Aorta (tissue), 5 donors: Measurements from ENCODE around the gene SNPH. TPM values are rescaled to one million over a fixed set of nuclear protein-coding genes. Genes with fewer than 3 reads are reported as not detected.

ENCODE experiments used
- ATAC-seq: fragments of 200-7000 bp; cut with Tn5 transposase; one replicate; pipeline ENCODE4 v1.9.1; 2022; ENCODE audit warnings: moderate library complexity; ENCODE audit not compliant: low FRiP score
- DNase-seq, 2 donors: peaks; one replicate each; pipeline ENCODE4 v3.0.0-alpha.2; 2020
- H3K27ac ChIP-seq, 2 donors: one replicate each; pipeline ENCODE4 v1.5.1; 2013; ENCODE audit warnings: low read length in 2 of 2, mild to moderate bottlenecking in 2 of 2, moderate library complexity in 2 of 2, control low read depth in 1 of 2, inconsistent platforms in 1 of 2, low read depth in 1 of 2
- H3K27me3 ChIP-seq, 2 donors: one replicate each; pipeline ENCODE4 v1.6.1; 2013; ENCODE audit warnings: control low read depth in 1 of 2, low read length in 1 of 2, mild to moderate bottlenecking in 1 of 2, moderate library complexity in 1 of 2; ENCODE audit not compliant: insufficient read depth in 2 of 2, control insufficient read depth in 1 of 2
- H3K36me3 ChIP-seq, 2 donors: one replicate each; pipeline ENCODE4 v1.6.1; 2013; ENCODE audit warnings: control low read depth in 1 of 2, low read length in 1 of 2, mild to moderate bottlenecking in 1 of 2; ENCODE audit not compliant: insufficient read depth in 2 of 2, control insufficient read depth in 1 of 2
- H3K4me1 ChIP-seq, 2 donors: one replicate each; pipeline ENCODE4 v1.6.1; 2013; ENCODE audit warnings: low read length in 2 of 2, control low read depth in 1 of 2, mild to moderate bottlenecking in 1 of 2, moderate library complexity in 1 of 2; ENCODE audit not compliant: insufficient read depth in 2 of 2, control insufficient read depth in 1 of 2
- H3K4me3 ChIP-seq, 2 donors: one replicate each; pipeline ENCODE4 v1.5.1; 2013; ENCODE audit warnings: low read length in 2 of 2, control low read depth in 1 of 2, mild to moderate bottlenecking in 1 of 2
- H3K9me3 ChIP-seq: one replicate; pipeline ENCODE4 v1.6.1; 2013; ENCODE audit warnings: mild to moderate bottlenecking, low read length; ENCODE audit not compliant: control insufficient read depth
- WGBS, 2 donors: extraction: QIAGEN DNeasy Blood & Tissue Kit; methylation state at CpG; one replicate each; pipeline ENCODE4 v1.1.7; 2013; 5-methylcytosine and 5-hydroxymethylcytosine counted together
- intact Hi-C, 2 donors: fragments of 100-400 bp; cut with DNase I; formaldehyde crosslinking; loops; one replicate each; pipeline versions ENCODE4 v1.14.2 to v1.15.0; 2022
- polyA plus RNA-seq, 2 donors: library from polyadenylated mRNA; stranded (reverse); fragments of 200-250 nt; gene quantifications; one replicate each; pipeline ENCODE4 v1.2.3, GENCODE V29; 2013
- total RNA-seq, 2 donors: library from RNA; stranded (reverse); fragmentation: NEBNext Ultra II Directional; extraction: Animal tissue kit (Norgen Biotek cat#: 25700); gene quantifications; one replicate each; pipeline ENCODE4 v1.2.1, GENCODE V29; 2021
- donor health status: healthy with polysubstance abuse.
- donor health status: Bipolar disorder and iron deficiency.
- donor health status: DM: no; HTN: no; CAD: no.
- donor health status: DM: no; HTN: no; CAD: no.
- donor health status: DM: yes; HTN: yes; CAD: no.

The SNPH gene
- total and polyA plus RNA-seq, 4 donors: 1.3 to 6.8 (median 5.5) TPM

DNA sequence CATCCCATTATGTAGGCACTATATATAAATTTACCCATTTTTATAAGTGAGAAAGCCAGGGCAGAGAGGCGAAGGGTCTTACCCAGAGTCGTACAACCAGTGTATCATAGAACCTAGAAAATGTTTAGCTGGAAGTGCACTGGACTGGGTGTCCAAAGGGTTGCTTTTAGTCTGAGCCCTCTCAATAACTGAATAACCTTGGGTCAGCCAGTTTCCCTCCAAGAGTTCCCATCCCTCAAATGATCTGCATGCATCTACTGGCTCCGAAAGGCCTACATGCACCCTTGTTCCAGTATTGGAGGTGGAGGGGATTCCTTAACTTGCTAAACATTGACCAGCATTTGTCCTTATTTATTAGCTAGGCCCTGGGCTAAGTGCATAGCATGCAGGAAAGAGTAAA, 3.8 kb downstream of the SNPH start:
- Histone ChIP-seq H3K36me3 (peaks cover 0 to 2% of the 10 kb centered on the region in 2 donors), H3K27ac (no peak overlapping the region), H3K27me3 (no peaks in the 10 kb centered on the region), H3K9me3 (no peaks in the 10 kb centered on the region), H3K4me3 (no peak overlapping the region), H3K4me1 (no peaks in the 10 kb centered on the region)
- no peak for DNase-seq
- no peak for ATAC-seq
- 89 to 93% methylated on average over 3 of the region's 3 CpGs for WGBS, 2 donors
- intact Hi-C loops: no loop called here

DNA sequence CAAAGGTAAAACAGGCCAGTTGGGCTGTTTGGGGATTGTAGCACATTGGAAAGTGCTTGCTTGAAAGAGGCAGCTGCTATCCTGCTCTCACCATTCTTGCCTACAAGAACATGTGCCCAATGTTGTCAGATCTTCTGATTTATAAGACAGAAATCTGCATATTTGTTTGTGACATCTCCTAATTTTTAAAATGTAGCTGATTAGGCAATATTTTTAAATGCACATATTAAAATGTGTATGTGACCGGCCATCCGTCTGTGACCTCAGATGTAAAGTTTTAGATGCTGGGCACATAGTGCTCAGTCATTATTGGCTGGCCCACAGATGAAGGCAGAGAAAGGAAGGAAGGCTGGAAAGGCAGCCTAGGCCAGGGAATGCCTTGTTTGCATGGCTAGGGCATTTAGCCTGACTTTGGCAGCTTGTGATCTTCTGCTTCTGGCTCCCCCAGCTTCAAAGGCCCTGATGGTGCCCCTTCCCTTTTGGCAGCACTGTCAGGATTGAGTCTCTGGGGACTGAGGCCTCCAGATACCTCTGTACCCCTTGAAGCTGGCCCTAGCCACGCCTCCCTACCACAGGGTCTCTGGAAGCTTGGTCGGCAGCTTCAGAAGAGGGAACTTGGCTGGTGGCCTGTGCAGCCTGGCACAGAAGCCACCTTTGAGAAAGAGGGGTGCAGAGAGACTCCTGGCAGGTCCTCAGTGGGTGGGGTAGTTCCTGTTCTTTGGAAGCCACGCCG, 6.4 kb downstream of the SNPH start:
- no peak for ATAC-seq
- H3K9me3 ChIP-seq: no peaks in the 10 kb centered on the region
- no peak overlapping the region for H3K4me3 ChIP-seq
- H3K4me1 ChIP-seq: no peaks in the 10 kb centered on the region
- no peak for DNase-seq
- peaks cover 0 to 2% of the 10 kb centered on the region in 2 donors for H3K36me3 ChIP-seq
- intact Hi-C loops: no loop called here
- H3K27me3 ChIP-seq: no peaks in the 10 kb centered on the region
- no peak overlapping the region for H3K27ac ChIP-seq
- 76 to 81% methylated on average over 6 of the region's 6 CpGs for WGBS, 2 donors

DNA sequence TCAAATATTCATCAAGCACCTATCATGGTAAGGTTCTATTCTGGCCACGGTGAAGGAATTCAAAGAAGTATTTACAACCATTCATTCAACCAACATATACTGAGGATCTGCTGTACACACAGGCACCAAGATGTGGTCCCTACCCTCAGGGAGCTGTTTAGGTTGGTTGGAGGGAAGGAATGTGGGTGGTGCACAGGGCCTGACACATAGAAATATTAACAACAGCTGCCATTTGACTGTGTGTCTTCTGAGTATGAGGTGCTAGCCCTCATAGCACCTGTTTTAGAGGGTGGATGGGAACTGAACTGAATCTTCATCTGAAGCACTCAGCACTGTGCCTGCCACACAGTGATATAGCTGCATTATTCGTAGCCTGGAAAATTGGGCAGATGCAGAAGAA, 7.3 kb downstream of the SNPH start:
- peaks cover 0 to 2% of the 10 kb centered on the region in 2 donors for H3K36me3 ChIP-seq
- WGBS, 2 donors: 79 to 85% methylated on average over 2 of the region's 2 CpGs

GRCh38 chr20:1274485-1275311, 8.6 kb downstream of the SNPH start:
- no peak for ATAC-seq
- intact Hi-C loops: no loop called here

More for the DNA sequence above, 7.3 kb downstream of the SNPH start:
- no peaks in the 10 kb centered on the region for H3K9me3 ChIP-seq
- intact Hi-C loops: no loop called here
- no peak overlapping the region for H3K4me3 ChIP-seq
- H3K27me3 ChIP-seq: no peaks in the 10 kb centered on the region
- no peak overlapping the region for H3K27ac ChIP-seq
- H3K4me1 ChIP-seq: no peaks in the 10 kb centered on the region
- ATAC-seq (no peak), DNase-seq (no peak)

GRCh38 chr20:1275919-1276318, 9.8 kb downstream of the SNPH start:
- Histone ChIP-seq H3K36me3 (peaks cover 0 to 2% of the 10 kb centered on the region in 2 donors), H3K9me3 (no peaks in the 10 kb centered on the region), H3K4me3 (no peak overlapping the region), H3K27me3 (no peaks in the 10 kb centered on the region), H3K27ac (no peak overlapping the region), H3K4me1 (no peaks in the 10 kb centered on the region)
- no peak for DNase-seq
- intact Hi-C loops: no loop called here
- ATAC-seq: no peak
- WGBS, 2 donors: 78 to 94% methylated on average over 2 of the region's 2 CpGs

More at GRCh38 chr20:1274485-1275311, 8.6 kb downstream of the SNPH start:
- no peaks in the 10 kb centered on the region for H3K27me3 ChIP-seq
- H3K4me3 ChIP-seq: no peak overlapping the region
- whole genome bisulfite sequencing, 2 donors: 87 to 92% methylated on average over 14 of the region's 14 CpGs
- no peak for DNase-seq
- no peak overlapping the region for H3K27ac ChIP-seq
- H3K4me1 ChIP-seq: no peaks in the 10 kb centered on the region
- H3K36me3 ChIP-seq: peaks cover 0 to 2% of the 10 kb centered on the region in 2 donors
- no peaks in the 10 kb centered on the region for H3K9me3 ChIP-seq

DNA sequence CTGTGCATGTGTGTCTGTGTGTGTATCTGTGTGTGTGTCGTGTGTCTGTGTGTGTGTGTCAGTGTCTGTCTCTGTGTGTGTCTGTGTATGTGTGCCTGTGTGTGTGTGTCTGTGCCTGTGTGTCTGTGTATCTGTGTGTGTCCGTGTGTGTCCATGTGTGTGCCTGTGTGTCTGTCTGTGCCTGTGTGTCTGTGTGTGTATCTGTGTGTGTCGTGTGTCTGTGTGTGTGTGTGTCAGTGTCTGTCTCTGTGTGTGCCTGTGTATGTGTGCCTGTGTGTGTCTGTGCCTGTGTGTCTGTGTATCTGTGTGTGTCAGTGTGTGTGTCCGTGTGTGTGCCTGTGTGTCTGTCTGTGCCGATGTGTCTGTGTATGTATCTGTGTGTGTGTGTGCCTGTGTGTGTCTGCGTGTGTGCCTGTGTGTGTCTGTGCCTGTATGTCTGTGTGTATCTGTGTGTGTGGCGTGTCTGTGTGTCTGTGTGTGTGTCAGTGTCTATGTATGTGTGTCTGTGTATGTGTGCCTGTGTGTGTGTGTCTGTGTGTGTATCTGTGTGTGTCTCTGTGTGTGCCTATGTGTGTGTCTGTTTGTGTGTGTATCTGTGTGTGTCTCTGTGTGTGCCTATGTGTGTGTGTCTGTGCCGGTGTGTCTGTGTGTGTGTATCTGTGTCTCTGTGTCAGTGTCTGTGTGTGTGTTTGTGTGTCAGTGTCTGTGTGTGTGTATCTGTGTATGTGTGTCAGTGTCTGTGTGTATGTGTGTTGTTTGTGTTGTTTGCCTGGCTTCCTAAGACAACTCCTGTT, 11.6 kb downstream of the SNPH start:
- Histone ChIP-seq H3K9me3 (no peaks in the 10 kb centered on the region), H3K4me3 (no peak overlapping the region), H3K27me3 (no peaks in the 10 kb centered on the region), H3K27ac (no peak overlapping the region), H3K4me1 (no peaks in the 10 kb centered on the region), H3K36me3 (no peaks in the 10 kb centered on the region)
- 92 to 94% methylated on average over 8 of the region's 8 CpGs for WGBS, 2 donors
- DNase-seq (no peak), ATAC-seq (no peak)
- intact Hi-C loops: no loop called here

GRCh38 chr20:1278993-1279392, 12.9 kb downstream of the SNPH start:
- DNase-seq (no peak), ATAC-seq (no peak)
- intact Hi-C loops: no loop called here
- Histone ChIP-seq H3K36me3 (no peaks in the 10 kb centered on the region), H3K27ac (no peak overlapping the region), H3K27me3 (no peaks in the 10 kb centered on the region), H3K4me3 (no peak overlapping the region), H3K9me3 (no peaks in the 10 kb centered on the region), H3K4me1 (no peaks in the 10 kb centered on the region)
- WGBS, 2 donors: 91 to 92% methylated on average over 4 of the region's 4 CpGs

DNA sequence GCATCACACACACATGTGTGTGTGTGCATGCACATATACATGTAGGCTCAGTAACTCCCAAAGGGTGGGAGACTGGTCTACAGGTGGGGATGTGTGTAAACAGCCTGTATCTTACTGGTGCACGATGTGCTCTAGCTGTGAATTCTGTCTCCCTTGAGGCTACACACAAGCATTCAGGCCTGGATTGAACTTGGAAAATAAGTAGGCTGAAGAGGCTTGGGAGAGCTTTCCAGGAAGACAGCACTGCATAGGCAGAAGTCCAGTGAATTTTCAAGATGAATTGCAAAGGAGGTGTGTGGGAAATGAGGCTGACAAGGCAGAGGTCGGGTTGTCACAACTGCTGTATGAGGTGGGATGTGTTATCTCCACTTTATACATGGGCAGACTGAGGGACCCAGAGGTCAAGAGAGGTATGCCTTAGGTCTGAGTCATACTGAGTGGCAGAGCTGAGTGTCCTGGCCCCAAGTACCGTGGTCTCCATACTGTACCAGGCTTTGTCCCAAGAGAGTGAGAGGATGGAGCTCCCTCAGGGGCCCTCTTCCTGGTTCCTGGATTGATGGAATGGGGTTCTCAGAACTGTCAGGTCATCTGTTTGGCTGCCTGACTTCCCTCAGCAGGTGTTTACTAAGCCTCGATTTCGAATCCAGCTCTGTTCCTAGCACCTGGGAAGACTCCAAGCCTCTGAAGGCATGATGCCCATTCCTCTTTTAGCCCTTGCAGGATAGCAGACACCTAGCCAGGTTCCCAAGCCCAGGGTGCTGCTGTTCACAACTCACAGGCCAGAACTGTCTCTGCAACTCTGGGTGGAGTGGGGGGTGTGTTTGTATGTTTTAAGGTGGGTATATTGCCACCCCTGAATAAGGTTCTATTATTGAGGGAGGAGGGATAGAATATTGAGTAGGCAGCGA, 14.4 kb downstream of the SNPH start:
- Histone ChIP-seq H3K27me3 (no peaks in the 10 kb centered on the region), H3K27ac (no peak overlapping the region), H3K4me3 (no peak overlapping the region), H3K36me3 (no peaks in the 10 kb centered on the region), H3K9me3 (no peaks in the 10 kb centered on the region), H3K4me1 (no peaks in the 10 kb centered on the region)
- ATAC-seq (no peak), DNase-seq (no peak)
- intact Hi-C loops: no loop called here
- 69 to 80% methylated on average over 6 of the region's 6 CpGs for WGBS, 2 donors
